HepG2 (cell line): ENCODE results near the gene HMGN1. TPM values are rescaled to one million over a fixed set of nuclear protein-coding genes. Genes with fewer than 3 reads are reported as not detected.

ENCODE experiments used
- GABPB1 ChIP-seq: IDR thresholded peaks from 2 replicates; pipeline ENCODE4 v1.6.1; 2016; ENCODE audit warnings: mild to moderate bottlenecking, missing genetic modification reagents, moderate library complexity, missing compliant biosample characterization
- IRX3 ChIP-seq: sonication (generic); formaldehyde crosslinking; IDR thresholded peaks from 2 replicates; pipeline ENCODE4 v1.8.1; 2023; ENCODE audit warnings: mild to moderate bottlenecking, low read depth, missing genetic modification reagents, borderline replicate concordance
- KDM3A ChIP-seq: IDR thresholded peaks from 2 replicates; pipeline ENCODE4 v1.6.1; 2018; ENCODE audit warnings: low read depth, missing compliant biosample characterization
- MAZ ChIP-seq, 2 experiments: sonication (generic) in 1 of 2; formaldehyde crosslinking in 1 of 2; IDR thresholded peaks; 2 replicates each; pipeline versions ENCODE4 v1.5.0 to v1.6.1; 2012 to 2020; ENCODE audit warnings: low read depth in 2 of 2, mild to moderate bottlenecking in 2 of 2, borderline replicate concordance in 1 of 2, improper control_type of control experiment in 1 of 2, low read length in 1 of 2, missing genetic modification reagents in 1 of 2, moderate library complexity in 1 of 2
- NFE2L2 ChIP-seq: fragments of 150-350 bp; IDR thresholded peaks from 2 replicates; pipeline ENCODE4 v1.6.1; 2014; ENCODE audit warnings: low read length
- PRPF4 ChIP-seq: fragments of 200-400 bp; formaldehyde crosslinking; IDR thresholded peaks from 2 replicates; pipeline ENCODE4 v1.6.1; 2016; ENCODE audit warnings: low read length, low read depth; ENCODE audit not compliant: poor library complexity, severe bottlenecking
- SMC3 ChIP-seq: IDR thresholded peaks from 2 replicates; pipeline ENCODE4 v1.6.1; 2011; ENCODE audit warnings: low read length, improper control_type of control experiment
- ZFP90 ChIP-seq: sonication (generic); formaldehyde crosslinking; IDR thresholded peaks from 2 replicates; pipeline ENCODE4 v1.8.0; 2022; ENCODE audit warnings: missing genetic modification reagents, mild to moderate bottlenecking, inconsistent platforms, borderline replicate concordance
- ZNF331 ChIP-seq: sonication (generic); formaldehyde crosslinking; IDR thresholded peaks from 2 replicates; pipeline ENCODE4 v1.4.0; 2020; ENCODE audit warnings: missing genetic modification reagents
- ZNF530 ChIP-seq: sonication (generic); formaldehyde crosslinking; IDR thresholded peaks from 2 replicates; pipeline ENCODE4 v1.5.0; 2020; ENCODE audit warnings: low read depth, mild to moderate bottlenecking, missing genetic modification reagents
- ZNF543 ChIP-seq: sonication (generic); formaldehyde crosslinking; IDR thresholded peaks from 2 replicates; pipeline ENCODE4 v1.4.0; 2020; ENCODE audit warnings: mild to moderate bottlenecking, missing genetic modification reagents
- ZNF710 ChIP-seq: sonication (generic); formaldehyde crosslinking; IDR thresholded peaks from 2 replicates; pipeline ENCODE4 v1.5.0; 2020; ENCODE audit warnings: mild to moderate bottlenecking, missing genetic modification reagents, borderline replicate concordance
- ZNF713 ChIP-seq: sonication (generic); formaldehyde crosslinking; IDR thresholded peaks from 2 replicates; pipeline ENCODE4 v1.4.0; 2020; ENCODE audit warnings: mild to moderate bottlenecking, missing genetic modification reagents
- ZNF777 ChIP-seq: sonication (generic); formaldehyde crosslinking; IDR thresholded peaks from 2 replicates; pipeline ENCODE4 v1.4.0; 2020; ENCODE audit warnings: missing genetic modification reagents
- polyA plus RNA-seq, 8 experiments: library from polyadenylated mRNA; depleted of rRNA in 3 of 8; stranded (reverse) in 7 of 8; unstranded in 1 of 8; fragments of >200 nt; fragmentation: Illumina TruSeq in 4 of 8; extraction: Trizol in 4 of 8; gene quantifications; 2 replicates each; pipeline versions ENCODE4 v1.2.1 to v1.2.3, GENCODE V29; 2011 to 2016; ENCODE audit warnings: low read depth in 4 of 8, missing spikeins in 1 of 8, mixed read lengths in 1 of 8; ENCODE audit not compliant: insufficient read depth in 1 of 8
- total RNA-seq, 5 experiments: library from RNA; depleted of rRNA; stranded (reverse); fragments of >200 nt; fragmentation: Illumina TruSeq; extraction: Trizol; gene quantifications; 2 replicates each; pipeline ENCODE4 v1.2.3, GENCODE V29; 2016; ENCODE audit warnings: low read depth in 1 of 5
- TF ChIP-seq, protein P1 (sequence below): IDR thresholded peaks from 2 replicates; pipeline ENCODE4 v1.6.1; 2018; ENCODE audit warnings: missing genetic modification reagents, mild to moderate bottlenecking, missing compliant biosample characterization
- TF ChIP-seq, protein P2 (sequence below): sonication (generic); formaldehyde crosslinking; IDR thresholded peaks from 2 replicates; pipeline ENCODE4 v1.4.0; 2020; ENCODE audit warnings: missing genetic modification reagents
- TF ChIP-seq, protein P3 (sequence below): sonication (generic); formaldehyde crosslinking; IDR thresholded peaks from 2 replicates; pipeline ENCODE4 v1.5.0; 2020; ENCODE audit warnings: missing genetic modification reagents
- TF ChIP-seq, protein P4 (sequence below): sonication (generic); formaldehyde crosslinking; IDR thresholded peaks from 2 replicates; pipeline ENCODE4 v1.5.0; 2020; ENCODE audit warnings: missing genetic modification reagents, mild to moderate bottlenecking, borderline replicate concordance
- TF ChIP-seq, protein P5 (sequence below): sonication (generic); formaldehyde crosslinking; IDR thresholded peaks from 2 replicates; pipeline ENCODE4 v1.8.0; 2022; ENCODE audit warnings: low read depth, missing genetic modification reagents

The HMGN1 gene
- total and polyA plus RNA-seq, 2 of the 13 experiments (the other 11 are each of a cell fraction or from before 2014, with no cell fraction given), result 104 to 286 TPM

DNA sequence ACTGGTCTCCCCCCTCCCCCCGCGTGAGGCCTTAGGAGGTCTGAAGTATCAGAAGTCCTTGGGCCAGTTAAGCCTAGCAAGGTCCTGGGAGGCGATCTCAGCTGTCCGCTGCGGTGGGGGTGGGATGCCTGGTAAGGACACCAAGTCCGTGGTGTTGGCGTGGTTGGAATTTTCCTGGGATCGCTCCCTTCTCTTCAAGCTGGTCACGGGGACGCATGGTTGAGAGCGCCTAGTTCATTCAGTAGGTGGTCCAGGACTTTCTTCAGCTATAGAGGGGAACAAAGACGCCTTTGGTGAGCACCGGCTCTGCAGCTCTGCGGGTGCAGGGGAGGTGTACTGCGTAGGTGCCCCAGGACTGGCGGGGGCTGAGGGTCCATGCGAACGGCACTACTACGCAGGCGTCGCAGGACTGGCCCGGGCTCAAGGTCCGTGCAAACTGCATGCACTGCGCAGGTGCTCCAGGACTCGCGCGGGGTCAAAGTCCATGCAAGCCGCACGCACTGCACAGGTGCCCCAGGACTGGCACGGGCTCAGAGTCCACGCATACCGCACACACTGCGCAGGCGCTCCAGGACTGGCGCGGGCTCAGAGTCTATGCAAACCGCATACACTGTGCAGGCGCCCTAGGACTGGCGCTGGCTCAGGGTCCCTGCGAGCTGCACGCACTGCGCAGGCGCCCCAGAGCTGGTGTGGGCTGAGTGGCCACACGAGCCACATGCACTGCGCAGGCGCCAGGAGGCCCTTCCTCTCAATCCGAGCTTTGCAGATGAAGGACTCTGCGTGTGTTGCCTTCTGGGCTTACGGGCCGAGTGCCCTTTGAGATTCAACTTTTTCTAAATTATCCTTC is 36.6 kb upstream of the HMGN1 start (continued):
- TF ChIP-seq ZNF543 (CRISPR knock-in tag) (0 out of 2 replicates have a peak, but pooled peaks have one; percentile 49), MAZ (IDR thresholded peaks at IDR 0.05; ENCODE audit: borderline replicate concordance, low read depth, low read length) (peak; percentile 58; the same call in 1 of the 2 replicates), MAZ (CRISPR knock-in tag; IDR thresholded peaks at IDR 0.05; ENCODE audit: low read depth) (0 out of 2 replicates have a peak, but pooled peaks have one; percentile 66), NFE2L2 (no peak), ZNF331 (CRISPR knock-in tag) (peak; percentile 60; the same call in 1 of the 2 replicates), IRX3 (CRISPR knock-in tag) (no peak), ZNF713 (CRISPR knock-in tag) (no peak), GABPB1 (peak; percentile 74; the same call in 1 of the 2 replicates), ZNF777 (no peak), KDM3A (CRISPR knock-in tag) (no peak; the same call in 1 of the 2 replicates), ZNF710 (CRISPR knock-in tag) (no peak), ZFP90 (CRISPR knock-in tag) (no peak), SMC3 (no peak), PRPF4 (no peak), ZNF530 (CRISPR knock-in tag) (no peak)
- TF ChIP-seq, protein P1, sequence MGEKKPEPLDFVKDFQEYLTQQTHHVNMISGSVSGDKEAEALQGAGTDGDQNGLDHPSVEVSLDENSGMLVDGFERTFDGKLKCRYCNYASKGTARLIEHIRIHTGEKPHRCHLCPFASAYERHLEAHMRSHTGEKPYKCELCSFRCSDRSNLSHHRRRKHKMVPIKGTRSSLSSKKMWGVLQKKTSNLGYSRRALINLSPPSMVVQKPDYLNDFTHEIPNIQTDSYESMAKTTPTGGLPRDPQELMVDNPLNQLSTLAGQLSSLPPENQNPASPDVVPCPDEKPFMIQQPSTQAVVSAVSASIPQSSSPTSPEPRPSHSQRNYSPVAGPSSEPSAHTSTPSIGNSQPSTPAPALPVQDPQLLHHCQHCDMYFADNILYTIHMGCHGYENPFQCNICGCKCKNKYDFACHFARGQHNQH (CRISPR knock-in tag), result peak; percentile 71
- TF ChIP-seq, protein P2, sequence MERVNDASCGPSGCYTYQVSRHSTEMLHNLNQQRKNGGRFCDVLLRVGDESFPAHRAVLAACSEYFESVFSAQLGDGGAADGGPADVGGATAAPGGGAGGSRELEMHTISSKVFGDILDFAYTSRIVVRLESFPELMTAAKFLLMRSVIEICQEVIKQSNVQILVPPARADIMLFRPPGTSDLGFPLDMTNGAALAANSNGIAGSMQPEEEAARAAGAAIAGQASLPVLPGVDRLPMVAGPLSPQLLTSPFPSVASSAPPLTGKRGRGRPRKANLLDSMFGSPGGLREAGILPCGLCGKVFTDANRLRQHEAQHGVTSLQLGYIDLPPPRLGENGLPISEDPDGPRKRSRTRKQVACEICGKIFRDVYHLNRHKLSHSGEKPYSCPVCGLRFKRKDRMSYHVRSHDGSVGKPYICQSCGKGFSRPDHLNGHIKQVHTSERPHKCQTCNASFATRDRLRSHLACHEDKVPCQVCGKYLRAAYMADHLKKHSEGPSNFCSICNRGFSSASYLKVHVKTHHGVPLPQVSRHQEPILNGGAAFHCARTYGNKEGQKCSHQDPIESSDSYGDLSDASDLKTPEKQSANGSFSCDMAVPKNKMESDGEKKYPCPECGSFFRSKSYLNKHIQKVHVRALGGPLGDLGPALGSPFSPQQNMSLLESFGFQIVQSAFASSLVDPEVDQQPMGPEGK (CRISPR knock-in tag), result peak; percentile 62
- TF ChIP-seq, protein P3, sequence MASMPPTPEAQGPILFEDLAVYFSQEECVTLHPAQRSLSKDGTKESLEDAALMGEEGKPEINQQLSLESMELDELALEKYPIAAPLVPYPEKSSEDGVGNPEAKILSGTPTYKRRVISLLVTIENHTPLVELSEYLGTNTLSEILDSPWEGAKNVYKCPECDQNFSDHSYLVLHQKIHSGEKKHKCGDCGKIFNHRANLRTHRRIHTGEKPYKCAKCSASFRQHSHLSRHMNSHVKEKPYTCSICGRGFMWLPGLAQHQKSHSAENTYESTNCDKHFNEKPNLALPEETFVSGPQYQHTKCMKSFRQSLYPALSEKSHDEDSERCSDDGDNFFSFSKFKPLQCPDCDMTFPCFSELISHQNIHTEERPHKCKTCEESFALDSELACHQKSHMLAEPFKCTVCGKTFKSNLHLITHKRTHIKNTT, result no peak
- TF ChIP-seq, protein P4, sequence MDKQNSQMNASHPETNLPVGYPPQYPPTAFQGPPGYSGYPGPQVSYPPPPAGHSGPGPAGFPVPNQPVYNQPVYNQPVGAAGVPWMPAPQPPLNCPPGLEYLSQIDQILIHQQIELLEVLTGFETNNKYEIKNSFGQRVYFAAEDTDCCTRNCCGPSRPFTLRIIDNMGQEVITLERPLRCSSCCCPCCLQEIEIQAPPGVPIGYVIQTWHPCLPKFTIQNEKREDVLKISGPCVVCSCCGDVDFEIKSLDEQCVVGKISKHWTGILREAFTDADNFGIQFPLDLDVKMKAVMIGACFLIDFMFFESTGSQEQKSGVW (CRISPR knock-in tag), result no peak
- TF ChIP-seq, protein P5, sequence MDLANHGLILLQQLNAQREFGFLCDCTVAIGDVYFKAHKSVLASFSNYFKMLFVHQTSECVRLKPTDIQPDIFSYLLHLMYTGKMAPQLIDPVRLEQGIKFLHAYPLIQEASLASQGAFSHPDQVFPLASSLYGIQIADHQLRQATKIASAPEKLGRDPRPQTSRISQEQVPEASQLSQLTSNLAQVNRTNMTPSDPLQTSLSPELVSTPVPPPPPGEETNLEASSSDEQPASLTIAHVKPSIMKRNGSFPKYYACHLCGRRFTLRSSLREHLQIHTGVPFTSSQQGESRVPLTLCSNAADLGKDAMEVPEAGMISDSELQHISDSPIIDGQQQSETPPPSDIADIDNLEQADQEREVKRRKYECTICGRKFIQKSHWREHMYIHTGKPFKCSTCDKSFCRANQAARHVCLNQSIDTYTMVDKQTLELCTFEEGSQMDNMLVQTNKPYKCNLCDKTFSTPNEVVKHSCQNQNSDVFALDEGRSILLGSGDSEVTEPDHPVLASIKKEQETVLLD (CRISPR knock-in tag), result no peak
